ENCODE results near the gene PPEF1. TPM values are rescaled to one million over a fixed set of nuclear protein-coding genes. Genes with fewer than 3 reads are reported as not detected.

The PPEF1 gene
- polyA plus RNA-seq, 6 donors from 2014 or later = 0.74 TPM; not detected in 5

DNA sequence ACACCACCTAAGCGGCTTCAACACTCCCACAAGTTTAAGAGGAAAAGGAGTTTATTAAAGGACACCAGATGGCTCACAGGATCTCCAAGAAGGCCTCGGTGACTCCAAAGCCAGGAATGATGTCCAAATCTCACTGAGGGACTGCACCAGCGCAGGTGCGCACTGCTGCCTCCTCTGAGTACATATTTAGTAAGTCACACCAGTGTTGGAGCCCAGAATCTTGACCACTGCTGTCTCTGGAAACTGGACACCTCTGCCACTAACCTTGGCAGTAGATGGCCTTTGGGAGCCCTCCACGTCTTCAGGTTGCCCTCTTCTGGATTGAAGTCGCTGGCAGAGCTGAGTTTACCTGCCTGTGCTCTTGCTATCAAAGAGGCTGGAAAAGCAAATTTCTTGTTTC, 25.4 kb upstream of the PPEF1 start:
- H3K36me3 Mint-ChIP-seq = no peaks in the 10 kb centered on the region
- H3K27ac Mint-ChIP-seq = no peak overlapping the region
- ATAC-seq (ENCODE audit: low read depth in 2 of 2) (no peak), DNase-seq (no peak)
- no peak overlapping the region for H3K4me3 Mint-ChIP-seq
- H3K4me1 Mint-ChIP-seq = peaks cover 7 to 11% (median 8%) of the 10 kb centered on the region in 3 donors
- H3K27me3 Mint-ChIP-seq = no peaks in the 10 kb centered on the region
- H3K9me3 Mint-ChIP-seq = no peaks in the 10 kb centered on the region

DNA sequence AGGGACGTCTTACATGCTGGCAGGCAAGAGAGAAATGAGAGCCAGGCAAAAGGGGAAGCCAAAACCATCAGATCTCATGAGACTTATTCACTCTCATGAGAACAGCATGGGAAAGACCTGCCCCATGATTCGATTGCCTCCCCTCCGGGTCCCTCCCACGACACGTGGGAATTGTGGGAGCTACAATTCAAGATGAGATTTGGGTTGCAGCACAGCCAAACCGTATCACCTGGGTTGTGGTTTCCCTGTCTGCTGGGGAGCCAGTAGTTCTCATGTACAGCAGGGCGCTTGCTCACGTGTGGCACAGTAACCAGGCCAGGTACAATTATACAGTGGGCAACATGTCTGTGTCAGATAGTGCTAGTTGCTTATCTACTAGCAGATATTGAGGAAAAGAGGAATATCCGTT, 24.5 kb upstream of the PPEF1 start:
- Mint-ChIP-seq H3K9me3 (no peaks in the 10 kb centered on the region), H3K4me3 (no peak overlapping the region), H3K27ac (peak overlapping the region in 1 of 6 donors; percentile 74), H3K36me3 (no peaks in the 10 kb centered on the region), H3K27me3 (no peaks in the 10 kb centered on the region), H3K4me1 (peaks cover 0 to 4% (median 2%) of the 10 kb centered on the region in 3 donors)
- DNase-seq = no peak
- no peak for ATAC-seq (ENCODE audit: low read depth in 2 of 2)

DNA sequence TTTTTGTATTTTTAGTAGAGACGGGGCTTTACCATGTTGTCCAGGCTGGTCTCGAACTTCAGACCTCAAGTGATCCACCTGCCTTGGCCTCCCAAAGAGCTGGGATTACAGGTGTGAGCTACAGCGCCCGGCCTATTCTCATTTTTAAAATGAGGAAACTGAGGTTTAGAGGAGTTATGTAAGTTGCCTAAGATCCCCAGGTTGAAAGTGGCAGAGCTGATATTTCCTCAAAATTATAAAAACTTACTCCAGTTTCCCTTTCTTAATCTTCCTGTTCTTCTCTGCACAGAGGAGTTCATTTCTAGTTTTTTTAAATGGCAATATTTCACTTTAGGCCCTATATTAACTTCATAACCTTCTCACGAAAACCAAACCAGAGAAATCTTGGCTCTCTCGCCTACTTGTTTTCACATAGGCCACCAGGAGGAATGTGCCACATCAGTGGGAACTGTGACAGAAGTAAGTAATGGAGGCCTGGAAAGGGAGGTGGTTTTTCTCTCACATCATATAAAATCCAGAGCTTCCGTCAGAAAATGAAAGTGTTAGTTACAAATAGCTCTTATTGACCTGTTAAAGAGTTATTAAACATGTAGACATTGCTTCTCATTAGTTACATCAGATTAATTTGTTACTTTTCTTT, 19.5 kb upstream of the PPEF1 start:
- Mint-ChIP-seq H3K9me3 (peaks cover 0 to 4% (median 0%) of the 10 kb centered on the region in 7 donors), H3K27me3 (no peaks in the 10 kb centered on the region), H3K4me1 (peaks cover 0 to 1% (median 0%) of the 10 kb centered on the region in 3 donors), H3K36me3 (no peaks in the 10 kb centered on the region), H3K27ac (no peak overlapping the region), H3K4me3 (no peak overlapping the region)
- DNase-seq = no peak
- ATAC-seq (ENCODE audit: low read depth in 2 of 2) = no peak

DNA sequence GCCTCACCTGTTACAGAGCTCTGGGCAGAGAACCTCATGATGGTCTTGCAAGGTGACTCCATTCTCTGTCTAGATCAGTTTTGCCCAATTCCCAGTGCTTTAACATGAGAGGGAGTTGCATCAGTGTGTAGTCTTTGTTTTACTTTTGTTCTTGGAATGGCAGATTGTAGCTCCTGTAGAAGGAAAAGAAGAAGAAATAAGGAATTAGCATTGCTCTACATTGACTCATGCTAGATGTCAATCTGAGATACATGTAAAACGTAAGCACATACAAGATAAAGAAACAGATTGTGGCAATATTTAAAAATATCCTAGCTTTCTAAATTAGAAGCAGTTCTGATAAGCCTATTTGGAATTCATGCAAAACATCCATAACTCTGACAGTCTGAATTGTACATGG, 16.0 kb upstream of the PPEF1 start:
- Mint-ChIP-seq H3K36me3 (peaks cover 0 to 12% of the 10 kb centered on the region in 2 donors), H3K9me3 (peaks cover 0 to 6% (median 2%) of the 10 kb centered on the region in 7 donors), H3K27ac (no peak overlapping the region), H3K27me3 (peaks cover 0 to 10% (median 0%) of the 10 kb centered on the region in 3 donors), H3K4me3 (no peak overlapping the region), H3K4me1 (no peaks in the 10 kb centered on the region)
- DNase-seq = no peak
- ATAC-seq (ENCODE audit: low read depth in 2 of 2) = no peak

DNA sequence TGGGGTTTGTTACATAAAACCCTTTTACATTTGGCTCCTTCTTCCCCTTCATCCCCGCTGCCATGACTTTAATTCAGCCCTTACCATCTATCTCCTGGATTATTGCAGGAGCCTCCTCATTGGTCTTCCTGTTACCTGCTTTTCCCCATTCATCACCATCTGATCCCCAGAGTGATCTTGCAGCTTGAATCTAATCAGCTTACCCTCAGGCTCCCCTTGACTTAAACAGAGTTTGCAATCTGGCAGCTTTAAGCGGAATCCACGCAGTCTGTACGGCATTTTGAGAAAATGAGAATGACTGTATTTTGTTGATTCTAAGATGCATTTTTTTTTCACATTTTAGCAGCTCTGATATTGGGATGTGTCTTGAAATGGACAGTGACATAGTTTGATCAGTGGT, 14.9 kb upstream of the PPEF1 start:
- H3K9me3 Mint-ChIP-seq = peaks cover 0 to 6% (median 2%) of the 10 kb centered on the region in 7 donors
- H3K36me3 Mint-ChIP-seq = peaks cover 0 to 12% of the 10 kb centered on the region in 2 donors
- H3K4me3 Mint-ChIP-seq = no peak overlapping the region
- DNase-seq = no peak
- no peak for ATAC-seq (ENCODE audit: low read depth in 2 of 2)
- H3K27ac Mint-ChIP-seq = peak overlapping the region in 1 of 6 donors; percentile 2
- peaks cover 0 to 19% (median 0%) of the 10 kb centered on the region in 3 donors for H3K27me3 Mint-ChIP-seq
- H3K4me1 Mint-ChIP-seq = no peaks in the 10 kb centered on the region

DNA sequence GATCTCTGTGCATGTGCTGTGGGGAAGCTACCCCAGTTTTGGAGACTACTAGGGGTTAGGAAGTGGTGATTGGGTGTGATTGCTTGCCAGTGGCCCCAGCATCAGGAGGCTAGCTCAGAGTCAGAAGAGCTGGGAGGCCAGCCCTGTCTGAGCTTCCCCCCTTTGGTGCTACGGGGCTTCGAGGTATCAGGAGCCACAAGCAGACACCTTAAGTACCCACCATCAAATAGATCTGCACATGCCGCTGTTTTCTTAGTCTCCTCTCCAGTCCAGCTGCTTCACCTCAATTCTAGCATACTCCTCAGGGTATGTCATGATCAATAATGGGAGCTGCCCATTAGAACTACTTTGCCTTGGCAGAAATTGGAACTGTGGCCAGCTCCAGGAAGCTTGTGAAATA, 10.8 kb upstream of the PPEF1 start:
- no peak for DNase-seq
- Mint-ChIP-seq H3K36me3 (peaks cover 0 to 12% of the 10 kb centered on the region in 2 donors), H3K9me3 (peaks cover 0 to 5% (median 2%) of the 10 kb centered on the region in 7 donors), H3K4me3 (no peak overlapping the region), H3K4me1 (no peaks in the 10 kb centered on the region), H3K27ac (no peak overlapping the region), H3K27me3 (peaks cover 0 to 30% (median 4%) of the 10 kb centered on the region in 3 donors)
- ATAC-seq (ENCODE audit: low read depth in 2 of 2) = no peak

DNA sequence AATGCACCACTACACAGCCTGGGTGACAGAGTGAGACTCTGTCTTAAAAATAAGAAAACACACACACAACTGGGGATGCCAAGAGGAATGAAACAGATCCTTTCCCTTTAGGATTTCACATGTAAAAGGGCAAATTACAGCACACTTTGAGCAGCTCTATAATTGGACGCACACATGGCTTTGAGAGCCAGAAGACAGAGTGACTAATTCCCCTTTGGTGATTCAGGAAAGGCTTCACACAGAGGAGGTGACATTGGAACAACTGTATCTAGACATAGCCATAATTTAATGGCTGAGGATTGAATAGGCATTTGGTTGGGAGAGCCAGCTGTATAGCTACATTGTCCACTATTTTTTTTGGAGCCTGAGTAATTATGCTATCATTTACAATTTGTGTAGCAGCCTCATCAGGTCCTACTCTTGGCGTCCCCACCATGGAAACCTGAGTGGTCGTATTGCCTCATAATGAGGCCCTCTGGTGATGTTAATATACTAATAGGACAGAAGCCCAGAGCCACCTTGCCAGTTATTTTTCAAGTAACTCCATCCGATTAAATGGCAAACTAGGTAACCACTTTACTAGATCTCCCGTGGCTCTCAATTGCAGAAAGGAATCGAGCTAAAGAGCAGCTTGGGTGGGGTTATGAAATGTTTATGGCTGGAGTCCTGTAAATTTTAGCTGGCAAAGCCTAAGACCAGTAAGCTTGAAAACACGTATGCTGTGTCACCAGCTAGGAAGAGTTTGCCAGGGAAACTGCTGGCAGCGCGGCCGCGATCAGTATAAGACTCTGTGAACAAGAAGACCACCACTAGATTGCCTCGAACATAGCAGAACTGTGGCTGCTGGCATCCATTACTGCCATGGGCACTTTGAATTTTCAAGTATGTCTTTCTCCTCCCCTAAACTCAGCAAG, 8.5 kb upstream of the PPEF1 start:
- H3K36me3 Mint-ChIP-seq = peaks cover 0 to 12% of the 10 kb centered on the region in 2 donors
- H3K4me1 Mint-ChIP-seq = no peaks in the 10 kb centered on the region
- H3K9me3 Mint-ChIP-seq = peaks cover 0 to 5% (median 2%) of the 10 kb centered on the region in 7 donors
- no peak overlapping the region for H3K4me3 Mint-ChIP-seq
- ATAC-seq (ENCODE audit: low read depth in 2 of 2) (no peak), DNase-seq (no peak)
- peaks cover 0 to 32% (median 9%) of the 10 kb centered on the region in 3 donors for H3K27me3 Mint-ChIP-seq
- no peak overlapping the region for H3K27ac Mint-ChIP-seq

DNA sequence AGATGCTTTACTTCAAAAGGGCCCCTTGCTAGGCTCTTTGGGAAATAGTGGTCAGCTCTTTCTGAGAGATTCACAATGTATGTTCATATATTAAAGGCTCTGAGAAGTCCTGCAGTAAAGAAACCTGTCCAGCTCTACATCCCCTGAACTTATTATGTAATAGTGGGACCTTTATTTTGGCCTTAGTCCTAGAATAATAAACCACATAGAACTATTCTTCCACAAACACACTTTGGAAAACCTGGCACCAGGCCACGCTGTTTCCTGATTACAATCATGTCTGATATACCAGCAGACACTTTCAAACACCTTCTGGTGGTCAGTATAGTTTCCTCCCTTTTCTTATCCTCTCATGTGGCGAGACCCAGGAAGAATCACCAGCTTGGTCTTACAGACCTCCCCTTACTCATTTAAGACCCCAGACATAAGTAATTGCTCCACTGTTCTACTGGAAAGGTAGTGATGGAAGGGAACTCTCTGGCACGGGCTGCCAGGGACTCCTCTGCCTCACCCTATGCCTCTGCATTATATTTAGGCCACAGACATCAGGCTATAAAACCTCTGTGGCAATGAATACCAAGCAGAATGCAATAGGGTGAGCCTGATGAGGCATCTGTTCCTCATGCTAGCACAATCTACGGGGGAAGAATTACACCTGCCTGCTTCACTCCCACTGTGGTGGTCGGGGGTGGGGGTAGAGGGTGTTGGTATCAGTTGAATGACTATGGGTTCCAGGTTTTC, 5.7 kb upstream of the PPEF1 start:
- Mint-ChIP-seq H3K9me3 (peaks cover 0 to 4% (median 0%) of the 10 kb centered on the region in 7 donors), H3K4me1 (no peaks in the 10 kb centered on the region), H3K27ac (no peak overlapping the region), H3K4me3 (no peak overlapping the region), H3K27me3 (peaks cover 0 to 21% (median 9%) of the 10 kb centered on the region in 3 donors), H3K36me3 (no peaks in the 10 kb centered on the region)
- no peak for DNase-seq
- no peak for ATAC-seq (ENCODE audit: low read depth in 2 of 2)

DNA sequence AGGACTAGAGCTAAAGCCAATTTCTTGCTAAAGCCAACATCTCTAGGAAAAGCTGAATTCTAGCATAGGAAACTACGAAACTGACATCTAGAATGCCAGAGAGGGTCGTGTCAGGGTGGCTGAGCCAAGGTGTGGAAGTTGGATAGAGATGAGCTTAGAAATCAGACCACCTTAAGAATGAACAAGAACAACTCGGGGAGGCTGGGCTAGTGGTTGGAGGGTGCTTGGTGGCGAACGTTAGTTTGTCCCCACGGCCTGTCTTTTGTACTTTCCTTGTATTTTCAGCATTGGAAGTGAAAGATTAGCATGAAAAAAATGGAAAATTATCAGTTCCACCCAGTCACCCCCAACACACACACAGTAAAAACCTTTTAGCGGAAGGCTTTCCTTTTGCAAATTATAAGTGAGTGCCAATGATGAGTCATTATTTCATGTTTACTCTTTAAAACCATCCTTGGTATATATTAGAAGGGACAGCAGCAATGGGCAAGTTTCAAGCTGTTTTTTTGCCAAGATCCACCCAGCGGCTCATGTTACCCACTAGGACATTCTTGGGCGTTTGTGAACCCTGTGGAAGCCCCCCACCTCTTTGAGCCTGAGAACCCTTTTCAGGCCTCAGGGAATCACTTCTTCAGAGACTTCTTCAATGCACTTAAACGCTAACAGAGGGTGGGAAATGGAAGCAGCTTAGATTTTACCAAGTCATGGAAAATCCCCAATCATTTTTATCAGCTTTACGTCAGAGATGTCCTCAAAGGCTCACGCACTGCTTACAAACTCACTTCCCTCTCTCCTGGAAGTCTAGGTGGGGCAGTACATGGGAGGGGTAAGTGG, 4.9 kb upstream of the PPEF1 start:
- Mint-ChIP-seq H3K27ac (no peak overlapping the region), H3K27me3 (peaks cover 0 to 13% (median 9%) of the 10 kb centered on the region in 3 donors), H3K4me1 (no peaks in the 10 kb centered on the region), H3K36me3 (no peaks in the 10 kb centered on the region), H3K4me3 (no peak overlapping the region), H3K9me3 (peaks cover 0 to 2% (median 0%) of the 10 kb centered on the region in 7 donors)
- DNase-seq = no peak
- no peak for ATAC-seq (ENCODE audit: low read depth in 2 of 2)

DNA sequence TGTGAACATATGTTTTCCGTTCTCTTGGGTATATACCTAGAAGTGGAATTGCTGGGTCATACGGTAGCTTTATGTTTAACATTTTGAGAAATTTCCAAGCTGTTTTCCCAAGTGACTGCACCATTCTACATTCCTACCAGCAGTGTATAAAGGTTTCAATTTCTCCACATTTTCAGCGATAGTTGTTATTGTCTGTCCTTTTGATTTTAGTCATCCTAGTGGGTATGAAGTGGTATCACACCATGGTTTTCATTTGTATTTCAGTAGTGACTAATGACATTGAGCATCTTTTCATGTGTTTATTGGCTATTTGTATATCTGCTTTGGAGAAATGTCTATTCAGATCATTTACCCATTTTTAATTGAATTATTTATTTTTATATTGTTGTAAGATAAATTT, 2.4 kb downstream of the PPEF1 start:
- ATAC-seq (ENCODE audit: low read depth in 2 of 2) (no peak), DNase-seq (no peak)
- H3K4me1 Mint-ChIP-seq = peaks cover 0 to 2% (median 0%) of the 10 kb centered on the region in 3 donors
- no peaks in the 10 kb centered on the region for H3K36me3 Mint-ChIP-seq
- no peak overlapping the region for H3K4me3 Mint-ChIP-seq
- no peak overlapping the region for H3K27ac Mint-ChIP-seq
- H3K9me3 Mint-ChIP-seq = no peaks in the 10 kb centered on the region
- H3K27me3 Mint-ChIP-seq = no peaks in the 10 kb centered on the region

DNA sequence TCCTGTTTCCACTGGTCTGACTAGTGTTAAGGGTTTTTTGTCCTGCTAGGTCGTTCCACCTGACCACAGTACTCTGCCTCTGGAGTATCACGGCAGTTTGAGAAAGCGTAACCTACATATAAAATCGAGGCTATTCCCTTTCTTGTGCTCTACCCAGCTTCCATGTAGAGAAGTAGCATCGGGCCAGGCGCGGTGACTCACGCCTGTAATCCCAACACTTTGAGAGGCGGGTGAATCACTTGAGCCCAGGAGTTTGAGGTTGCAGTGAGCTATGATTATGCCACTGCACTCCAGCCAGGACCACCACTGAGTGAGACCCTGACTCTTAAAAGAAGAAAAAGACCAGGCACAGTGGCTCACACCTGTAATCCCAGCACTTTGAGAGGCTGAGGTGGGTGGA, 7.5 kb downstream of the PPEF1 start:
- Mint-ChIP-seq H3K4me1 (no peaks in the 10 kb centered on the region), H3K36me3 (no peaks in the 10 kb centered on the region), H3K9me3 (no peaks in the 10 kb centered on the region), H3K27ac (no peak overlapping the region), H3K4me3 (no peak overlapping the region), H3K27me3 (no peaks in the 10 kb centered on the region)
- DNase-seq (no peak), ATAC-seq (ENCODE audit: low read depth in 2 of 2) (no peak)

DNA sequence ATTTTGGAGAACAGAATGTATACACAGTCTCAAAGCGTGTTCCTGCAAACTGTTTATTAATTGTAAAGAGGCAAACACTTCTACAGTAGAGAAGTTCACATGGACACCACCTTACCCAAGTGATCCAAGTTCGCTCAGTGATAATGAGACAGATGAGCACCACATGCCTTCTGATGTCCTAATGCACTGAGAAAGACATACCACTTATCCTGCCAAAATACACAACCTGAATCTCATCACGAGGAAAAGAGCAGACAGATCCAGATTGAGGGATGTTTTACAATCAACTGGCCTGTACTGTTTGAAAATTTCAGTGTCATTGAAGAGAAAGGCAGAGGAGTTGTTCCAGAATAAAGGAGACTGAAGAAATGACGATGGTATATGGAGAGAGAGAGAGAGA, 12.4 kb downstream of the PPEF1 start:
- no peaks in the 10 kb centered on the region for H3K36me3 Mint-ChIP-seq
- ATAC-seq (ENCODE audit: low read depth in 2 of 2) = no peak

More for the DNA sequence above, 12.4 kb downstream of the PPEF1 start:
- no peak overlapping the region for H3K27ac Mint-ChIP-seq
- no peaks in the 10 kb centered on the region for H3K27me3 Mint-ChIP-seq
- H3K4me3 Mint-ChIP-seq = no peak overlapping the region
- peaks cover 0 to 2% (median 0%) of the 10 kb centered on the region in 7 donors for H3K9me3 Mint-ChIP-seq
- DNase-seq = no peak
- no peaks in the 10 kb centered on the region for H3K4me1 Mint-ChIP-seq

Measured in naive B cell (primary cell).